Measurements from ENCODE around the gene CFAP99.

DNA sequence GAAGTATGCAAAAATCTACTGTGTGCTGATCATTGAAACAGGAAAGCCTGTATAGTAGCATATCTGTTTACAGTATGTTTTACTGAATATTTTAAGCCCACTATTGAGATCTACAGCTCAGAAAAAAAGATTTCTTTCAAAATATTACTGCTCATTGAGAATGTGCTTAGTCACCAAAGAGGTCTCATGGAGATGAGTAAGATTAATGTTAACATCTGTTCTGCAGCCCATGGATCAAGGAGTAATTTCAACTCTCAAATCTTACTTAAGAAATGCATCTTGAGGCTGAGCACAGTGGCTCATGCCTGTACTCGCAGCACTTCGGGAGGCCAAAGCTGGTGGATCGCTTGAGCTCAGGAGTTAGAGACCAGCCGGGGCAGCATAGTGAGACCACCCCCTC, 53.4 kb downstream of the CFAP99 start:
- TF ChIP-seq, protein P1, sequence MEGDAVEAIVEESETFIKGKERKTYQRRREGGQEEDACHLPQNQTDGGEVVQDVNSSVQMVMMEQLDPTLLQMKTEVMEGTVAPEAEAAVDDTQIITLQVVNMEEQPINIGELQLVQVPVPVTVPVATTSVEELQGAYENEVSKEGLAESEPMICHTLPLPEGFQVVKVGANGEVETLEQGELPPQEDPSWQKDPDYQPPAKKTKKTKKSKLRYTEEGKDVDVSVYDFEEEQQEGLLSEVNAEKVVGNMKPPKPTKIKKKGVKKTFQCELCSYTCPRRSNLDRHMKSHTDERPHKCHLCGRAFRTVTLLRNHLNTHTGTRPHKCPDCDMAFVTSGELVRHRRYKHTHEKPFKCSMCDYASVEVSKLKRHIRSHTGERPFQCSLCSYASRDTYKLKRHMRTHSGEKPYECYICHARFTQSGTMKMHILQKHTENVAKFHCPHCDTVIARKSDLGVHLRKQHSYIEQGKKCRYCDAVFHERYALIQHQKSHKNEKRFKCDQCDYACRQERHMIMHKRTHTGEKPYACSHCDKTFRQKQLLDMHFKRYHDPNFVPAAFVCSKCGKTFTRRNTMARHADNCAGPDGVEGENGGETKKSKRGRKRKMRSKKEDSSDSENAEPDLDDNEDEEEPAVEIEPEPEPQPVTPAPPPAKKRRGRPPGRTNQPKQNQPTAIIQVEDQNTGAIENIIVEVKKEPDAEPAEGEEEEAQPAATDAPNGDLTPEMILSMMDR (IDR thresholded peaks at IDR 0.05 in 4 of 5, conservative IDR thresholded peaks at IDR 0.05 in 1 of 5): no peak
- no peak for TF ChIP-seq POLR2A (IDR thresholded peaks at IDR 0.05)
